Uterus (tissue), 2 donors: ENCODE measurements around the gene PABPN1L.

Experiments used
- CTCF ChIP-seq, 4 experiments: fragments of 200-600 bp in 2 of 4; fragments of 450-650 bp in 2 of 4; sonication (generic) in 2 of 4; IDR thresholded peaks; one replicate each; pipeline ENCODE4 v1.5.1; 2016 to 2019; ENCODE audit warnings: antibody characterized with exemption in 4 of 4, mild to moderate bottlenecking in 2 of 4, moderate library complexity in 1 of 4
- POLR2A ChIP-seq, 2 donors: fragments of 450-650 bp; IDR thresholded peaks; one replicate each; pipeline ENCODE4 v1.6.1; 2016; ENCODE audit warnings: antibody characterized with exemption in 2 of 2, mild to moderate bottlenecking in 1 of 2, moderate library complexity in 1 of 2

GRCh38 chr16:88864521-88864920, 1.9 kb downstream of the PABPN1L start:
- TF ChIP-seq CTCF (IDR thresholded peaks at IDR 0.05), result no peak
- no peak for TF ChIP-seq POLR2A (IDR thresholded peaks at IDR 0.05)
